ENCODE results near the gene RAD51B.

GRCh38 chr14:68193970-68194681 is 374.5 kb downstream of the RAD51B start:
- TF ChIP-seq CTCF (conservative IDR thresholded peaks at IDR 0.05; ENCODE audit: low read depth, low read length) = no peak
- no peak for TF ChIP-seq EZH2 (IDR thresholded peaks at IDR 0.05; ENCODE audit: borderline replicate concordance, low read depth, low read length, poor library complexity, severe bottlenecking)

Measured in A673 (cell line).